ENCODE results near the gene SHISA7.
A peak's percentile ranks its signal among the peaks of the same experiment; 100 is the strongest.

SHISA7 gene

GRCh38 chr19:55482967-55483705 is 40.0 kb upstream of the SHISA7 start:
- H3K27ac ChIP-seq = no peak overlapping the region
- DNase-seq (ENCODE audit: low read depth, low spot score) = no peak

- no peak for DNase-seq (ENCODE audit: low read depth, low spot score)
These were observed 39.3 kb upstream of the SHISA7 start for GRCh38 chr19:55482156-55482961.

GRCh38 chr19:55481794-55482155 is 38.7 kb upstream of the SHISA7 start:
- no peak overlapping the region for H3K27ac ChIP-seq
- no peak for DNase-seq (ENCODE audit: low read depth, low spot score)

More at GRCh38 chr19:55482156-55482961, 39.3 kb upstream of the SHISA7 start:
- no peak overlapping the region for H3K27ac ChIP-seq

- no peak overlapping the region for H3K27ac ChIP-seq
- no peak for DNase-seq (ENCODE audit: low read depth, low spot score)
These were observed 38.2 kb upstream of the SHISA7 start for GRCh38 chr19:55481148-55481793.

- no peak overlapping the region for H3K27ac ChIP-seq
- no peak for DNase-seq (ENCODE audit: low read depth, low spot score)
These were observed 36.5 kb upstream of the SHISA7 start for GRCh38 chr19:55479451-55480230.

GRCh38 chr19:55479045-55479444 is 35.9 kb upstream of the SHISA7 start:
- no peak for DNase-seq (ENCODE audit: low read depth, low spot score)
- no peak overlapping the region for H3K27ac ChIP-seq

GRCh38 chr19:55478364-55478763 is 35.3 kb upstream of the SHISA7 start:
- no peak for DNase-seq (ENCODE audit: low read depth, low spot score)
- H3K27ac ChIP-seq = no peak overlapping the region

- H3K27ac ChIP-seq = no peak overlapping the region
- no peak for DNase-seq (ENCODE audit: low read depth, low spot score)
These were observed 34.8 kb upstream of the SHISA7 start for GRCh38 chr19:55477905-55478304.

GRCh38 chr19:55476100-55476775 is 33.1 kb upstream of the SHISA7 start, which contains the start of gene ZNF628:
Gene ZNF628, plus strand, starts transcription at chr19:55476617. Its CDS starts 3,294 bp downstream, at chr19:55479911.
- H3K27ac ChIP-seq = peak within 1 kb of the TSS; percentile 89
- DNase-seq (ENCODE audit: low read depth, low spot score) = peak; percentile 85

GRCh38 chr19:55474269-55475265 is 31.5 kb upstream of the SHISA7 start:
- peak overlapping the region; percentile 89 for H3K27ac ChIP-seq
- peak; percentile 44 for DNase-seq (ENCODE audit: low read depth, low spot score)

GRCh38 chr19:55473225-55474012 is 30.3 kb upstream of the SHISA7 start:
- H3K27ac ChIP-seq = peak overlapping the region; percentile 89
- DNase-seq (ENCODE audit: low read depth, low spot score) = no peak

- peak overlapping the region; percentile 89 for H3K27ac ChIP-seq
- DNase-seq (ENCODE audit: low read depth, low spot score) = peak; percentile 66
These were observed 29.4 kb upstream of the SHISA7 start for GRCh38 chr19:55472463-55472862.

GRCh38 chr19:55471266-55471665 is 28.2 kb upstream of the SHISA7 start:
- no peak overlapping the region for H3K27ac ChIP-seq
- DNase-seq (ENCODE audit: low read depth, low spot score) = no peak

- H3K27ac ChIP-seq = no peak overlapping the region
- no peak for DNase-seq (ENCODE audit: low read depth, low spot score)
These were observed 24.9 kb upstream of the SHISA7 start for GRCh38 chr19:55468054-55468393.

GRCh38 chr19:55467236-55468053 is 24.3 kb upstream of the SHISA7 start:
- no peak for DNase-seq (ENCODE audit: low read depth, low spot score)
- H3K27ac ChIP-seq = no peak overlapping the region

GRCh38 chr19:55466241-55466614 is 23.1 kb upstream of the SHISA7 start:
- no peak overlapping the region for H3K27ac ChIP-seq
- no peak for DNase-seq (ENCODE audit: low read depth, low spot score)

All from epithelial cell of prostate (primary cell).